ENCODE measurements around the gene PDZK1IP1. TPM values are rescaled to one million over a fixed set of nuclear protein-coding genes. Genes with fewer than 3 reads are reported as not detected.

The PDZK1IP1 gene
- total and polyA plus RNA-seq, 4 donors, result 0.75 to 2.2 (median 0.98) TPM

DNA sequence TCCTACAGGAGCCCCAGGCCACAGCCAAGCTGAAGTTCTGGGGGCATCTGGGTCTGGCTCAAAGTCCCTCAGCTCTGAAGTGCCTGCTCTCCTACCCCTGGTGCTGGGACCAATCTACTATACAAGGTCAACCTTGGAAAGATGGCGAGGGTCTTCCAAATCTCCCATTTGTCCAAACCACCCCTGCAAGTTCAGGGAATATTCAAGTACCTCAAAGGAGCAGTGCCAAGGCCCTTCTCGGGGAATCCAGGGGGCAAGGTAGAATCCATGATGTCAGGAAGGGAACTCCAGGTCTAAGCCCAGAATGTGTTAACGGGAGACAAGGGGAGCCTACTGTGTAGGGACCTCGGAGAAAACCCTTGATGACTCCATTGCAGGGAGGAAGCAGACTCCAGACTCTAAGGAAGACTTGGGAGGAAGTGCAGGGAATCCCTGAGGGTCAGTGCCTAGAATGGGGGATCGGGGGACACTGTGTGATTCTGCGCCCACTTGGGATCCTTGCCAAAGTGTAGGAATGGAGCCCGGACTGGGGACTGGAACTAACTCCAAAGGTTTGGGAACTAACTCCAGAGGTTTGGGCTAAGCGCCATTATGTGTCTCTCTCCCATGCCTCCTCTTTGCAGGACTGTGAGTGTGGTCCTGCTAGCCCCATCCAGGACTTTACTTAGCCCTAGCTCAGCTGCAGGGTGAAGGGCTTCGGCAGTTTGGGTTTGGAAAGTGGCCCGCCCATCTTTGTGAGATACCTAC lies 33.5 kb upstream of the PDZK1IP1 start:
- no peak overlapping the region for H3K27ac ChIP-seq (ENCODE audit: low read depth in 1 of 2, low read length in 2 of 2)
- no peak overlapping the region for H3K9ac ChIP-seq (ENCODE audit: low read depth in 1 of 2, low read length in 2 of 2)
- no peaks in the 10 kb centered on the region for H3K36me3 ChIP-seq (ENCODE audit: control insufficient read depth in 4 of 4, insufficient read depth in 3 of 4, low read depth in 1 of 4, low read length in 3 of 4)
- peaks cover 0 to 6% (median 4%) of the 10 kb centered on the region in 4 donors for H3K4me1 ChIP-seq (ENCODE audit: control insufficient read depth in 4 of 4, insufficient read depth in 4 of 4, low read length in 3 of 4)
- 59% methylated on average over 10 of the region's 10 CpGs for WGBS
- TF ChIP-seq ATF3 (IDR thresholded peaks at IDR 0.05) (no peak), HNF4G (IDR thresholded peaks at IDR 0.05) (no peak), MAX (IDR thresholded peaks at IDR 0.05) (no peak), RXRA (IDR thresholded peaks at IDR 0.05) (no peak), TAF1 (conservative IDR thresholded peaks at IDR 0.05) (no peak), HNF4A (conservative IDR thresholded peaks at IDR 0.05) (no peak)
- no peak overlapping the region for H3K4me3 ChIP-seq (ENCODE audit: low read depth in 1 of 3, low read length in 3 of 3)
- peak; percentile 34 for DNase-seq (ENCODE audit: low spot score)
- H3K27me3 ChIP-seq (ENCODE audit: control insufficient read depth in 4 of 4, insufficient read depth in 4 of 4, low read length in 3 of 4), result peaks cover 0 to 10% (median 5%) of the 10 kb centered on the region in 4 donors
- no peaks in the 10 kb centered on the region for H3K9me3 ChIP-seq (ENCODE audit: control insufficient read depth in 4 of 4, low read length in 3 of 4)

DNA sequence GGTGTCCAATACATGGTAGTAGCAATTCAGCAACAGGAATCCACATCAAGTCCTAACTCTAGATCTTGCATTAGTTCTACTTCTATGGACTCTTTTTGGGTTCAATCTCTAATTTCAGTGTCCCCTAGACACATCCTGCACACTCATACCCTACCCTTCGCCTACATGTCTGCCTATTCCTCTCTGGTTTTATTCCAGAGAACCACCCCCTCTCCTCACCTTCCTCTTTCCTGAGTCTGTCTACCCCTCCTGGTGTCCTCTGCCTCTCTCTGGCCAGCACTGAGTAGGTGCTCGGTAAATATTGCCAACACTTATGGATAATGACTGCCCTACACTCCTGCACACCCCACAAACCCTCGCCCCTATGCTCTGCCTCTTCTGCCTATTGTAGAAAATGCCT lies 32.6 kb upstream of the PDZK1IP1 start:
- WGBS, result 87% methylated on average over 3 of the region's 3 CpGs
- Histone ChIP-seq H3K27ac (ENCODE audit: low read depth in 1 of 2, low read length in 2 of 2) (no peak overlapping the region), H3K27me3 (ENCODE audit: control insufficient read depth in 4 of 4, insufficient read depth in 4 of 4, low read length in 3 of 4) (peaks cover 0 to 9% (median 3%) of the 10 kb centered on the region in 4 donors), H3K9ac (ENCODE audit: low read depth in 1 of 2, low read length in 2 of 2) (no peak overlapping the region), H3K4me3 (ENCODE audit: low read depth in 1 of 3, low read length in 3 of 3) (no peak overlapping the region), H3K36me3 (ENCODE audit: control insufficient read depth in 4 of 4, insufficient read depth in 3 of 4, low read depth in 1 of 4, low read length in 3 of 4) (no peaks in the 10 kb centered on the region), H3K9me3 (ENCODE audit: control insufficient read depth in 4 of 4, low read length in 3 of 4) (no peaks in the 10 kb centered on the region), H3K4me1 (ENCODE audit: control insufficient read depth in 4 of 4, insufficient read depth in 4 of 4, low read length in 3 of 4) (peaks cover 0 to 6% (median 4%) of the 10 kb centered on the region in 4 donors)
- TF ChIP-seq YY1 (IDR thresholded peaks at IDR 0.05) (no peak), FOXA1 (IDR thresholded peaks at IDR 0.05) (no peak)
- DNase-seq (ENCODE audit: low spot score), result peak; percentile 33

GRCh38 chr1:47219590-47220220 lies 29.9 kb upstream of the PDZK1IP1 start:
- DNase-seq (ENCODE audit: low spot score), result peak; percentile 36
- 90% methylated on average over 29 of the region's 29 CpGs for WGBS
- TF ChIP-seq HNF4A (conservative IDR thresholded peaks at IDR 0.05) (no peak), TAF1 (conservative IDR thresholded peaks at IDR 0.05) (no peak), RAD21 (IDR thresholded peaks at IDR 0.05) (no peak), JUND (IDR thresholded peaks at IDR 0.05) (no peak), SP1 (IDR thresholded peaks at IDR 0.05) (no peak), RXRA (IDR thresholded peaks at IDR 0.05) (no peak), HNF4G (IDR thresholded peaks at IDR 0.05) (no peak), EGR1 (IDR thresholded peaks at IDR 0.05; ENCODE audit: low read depth in 2 of 2) (no peak), FOXA1 (IDR thresholded peaks at IDR 0.05) (no peak), YY1 (IDR thresholded peaks at IDR 0.05) (no peak), ATF3 (IDR thresholded peaks at IDR 0.05) (no peak), GABPA (IDR thresholded peaks at IDR 0.05 in 1 of 2, conservative IDR thresholded peaks at IDR 0.05 in 1 of 2) (no peak), FOXA2 (IDR thresholded peaks at IDR 0.05) (no peak), NR2F2 (IDR thresholded peaks at IDR 0.05) (no peak), MAX (IDR thresholded peaks at IDR 0.05) (no peak)
- TF ChIP-seq, protein P1, sequence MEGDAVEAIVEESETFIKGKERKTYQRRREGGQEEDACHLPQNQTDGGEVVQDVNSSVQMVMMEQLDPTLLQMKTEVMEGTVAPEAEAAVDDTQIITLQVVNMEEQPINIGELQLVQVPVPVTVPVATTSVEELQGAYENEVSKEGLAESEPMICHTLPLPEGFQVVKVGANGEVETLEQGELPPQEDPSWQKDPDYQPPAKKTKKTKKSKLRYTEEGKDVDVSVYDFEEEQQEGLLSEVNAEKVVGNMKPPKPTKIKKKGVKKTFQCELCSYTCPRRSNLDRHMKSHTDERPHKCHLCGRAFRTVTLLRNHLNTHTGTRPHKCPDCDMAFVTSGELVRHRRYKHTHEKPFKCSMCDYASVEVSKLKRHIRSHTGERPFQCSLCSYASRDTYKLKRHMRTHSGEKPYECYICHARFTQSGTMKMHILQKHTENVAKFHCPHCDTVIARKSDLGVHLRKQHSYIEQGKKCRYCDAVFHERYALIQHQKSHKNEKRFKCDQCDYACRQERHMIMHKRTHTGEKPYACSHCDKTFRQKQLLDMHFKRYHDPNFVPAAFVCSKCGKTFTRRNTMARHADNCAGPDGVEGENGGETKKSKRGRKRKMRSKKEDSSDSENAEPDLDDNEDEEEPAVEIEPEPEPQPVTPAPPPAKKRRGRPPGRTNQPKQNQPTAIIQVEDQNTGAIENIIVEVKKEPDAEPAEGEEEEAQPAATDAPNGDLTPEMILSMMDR (IDR thresholded peaks at IDR 0.05; ENCODE audit: low read depth, low read length, missing input control), result no peak
- Histone ChIP-seq H3K9ac (ENCODE audit: low read depth in 1 of 2, low read length in 2 of 2) (no peak overlapping the region), H3K4me1 (ENCODE audit: control insufficient read depth in 4 of 4, insufficient read depth in 4 of 4, low read length in 3 of 4) (peaks cover 0 to under 1% (median 0%) of the 10 kb centered on the region in 4 donors), H3K9me3 (ENCODE audit: control insufficient read depth in 4 of 4, low read length in 3 of 4) (no peaks in the 10 kb centered on the region), H3K27ac (ENCODE audit: low read depth in 1 of 2, low read length in 2 of 2) (no peak overlapping the region), H3K27me3 (ENCODE audit: control insufficient read depth in 4 of 4, insufficient read depth in 4 of 4, low read length in 3 of 4) (peaks cover 0 to 6% (median 2%) of the 10 kb centered on the region in 4 donors), H3K4me3 (ENCODE audit: low read depth in 1 of 3, low read length in 3 of 3) (no peak overlapping the region), H3K36me3 (ENCODE audit: control insufficient read depth in 4 of 4, insufficient read depth in 3 of 4, low read depth in 1 of 4, low read length in 3 of 4) (no peaks in the 10 kb centered on the region)
